Testis (tissue), 2 donors: Measurements from ENCODE around the gene CBX8.

Experiments used
- CTCF ChIP-seq, 3 experiments: fragments of 450-650 bp in 2 of 3; fragments of 200-600 bp in 1 of 3; sonication (generic) in 1 of 3; IDR thresholded peaks; one replicate each; pipeline ENCODE4 v1.5.1; 2016 to 2019; ENCODE audit warnings: antibody characterized with exemption in 3 of 3, mild to moderate bottlenecking in 2 of 3, moderate library complexity in 1 of 3
- POLR2A ChIP-seq: fragments of 450-650 bp; IDR thresholded peaks from one replicate; pipeline ENCODE4 v1.6.1; 2017; ENCODE audit warnings: antibody characterized with exemption, mild to moderate bottlenecking, moderate library complexity

DNA sequence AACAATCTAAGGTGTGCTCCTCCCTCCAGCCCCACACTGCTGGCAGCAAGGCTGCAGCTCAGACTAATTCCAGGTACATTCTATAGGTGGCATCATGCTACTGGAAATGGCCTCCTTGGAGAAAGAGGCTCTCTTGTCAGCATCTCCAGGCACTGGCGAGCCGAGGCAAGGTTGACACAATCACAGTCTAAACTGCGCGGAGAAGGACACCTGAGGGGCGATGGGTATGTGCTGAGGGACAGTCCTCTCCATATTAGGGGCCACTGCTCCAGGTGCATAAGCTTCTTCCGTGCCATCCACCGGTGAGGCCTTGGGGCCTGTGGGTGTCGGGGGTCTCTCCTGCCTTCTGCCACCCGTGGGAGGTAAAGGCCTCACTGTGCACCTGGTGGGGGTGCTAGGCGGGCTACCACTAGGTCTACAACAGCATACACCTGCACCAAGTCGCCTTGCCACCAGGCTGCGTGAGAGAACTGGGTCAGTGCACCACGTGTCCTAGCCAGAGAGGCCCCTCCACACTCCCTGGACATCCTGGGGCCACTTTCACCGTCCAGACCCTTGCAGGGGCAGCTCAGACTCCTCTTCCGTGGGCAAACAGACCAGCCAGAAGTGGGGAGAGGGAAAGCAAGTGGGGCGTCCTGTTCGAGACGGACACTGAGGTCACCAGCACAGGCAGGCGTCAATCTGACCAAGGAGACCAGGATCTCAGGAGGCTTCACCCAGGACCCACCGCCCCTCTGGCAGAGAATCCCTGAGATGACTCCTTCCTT lies 12.1 kb upstream of the CBX8 start:
- TF ChIP-seq POLR2A (no peak), CTCF (IDR thresholded peaks at IDR 0.05) (no peak)
